T1000 (cell line): Measurements from ENCODE around the gene GREM1.

Experiments used
- DNase-seq: peaks from one replicate; lab custom pipeline; 2025; ENCODE audit warnings: mixed read lengths; lab: John Stamatoyannopoulos, UW

GREM1 gene

GRCh38 chr15:32730677-32731654 is 13.2 kb downstream of the GREM1 start:
- DNase-seq = no peak

GRCh38 chr15:32732574-32733157 is 14.9 kb downstream of the GREM1 start:
- DNase-seq = no peak

- no peak for DNase-seq
Observed at GRCh38 chr15:32733281-32733680, 15.5 kb downstream of the GREM1 start.

- no peak for DNase-seq
Observed at GRCh38 chr15:32735989-32736700, 18.3 kb downstream of the GREM1 start.

GRCh38 chr15:32736701-32737061 is 18.9 kb downstream of the GREM1 start:
- DNase-seq = no peak

- DNase-seq = no peak
Observed at GRCh38 chr15:32737304-32737703, 19.5 kb downstream of the GREM1 start.

- DNase-seq = no peak
Observed at GRCh38 chr15:32738666-32739065, 20.9 kb downstream of the GREM1 start.

- DNase-seq = no peak
Observed at GRCh38 chr15:32739522-32740063, 21.8 kb downstream of the GREM1 start.

- DNase-seq = no peak
Observed at GRCh38 chr15:32743411-32744140, 25.8 kb downstream of the GREM1 start.

- DNase-seq = no peak
Observed at GRCh38 chr15:32746116-32746857, 28.5 kb downstream of the GREM1 start.

GRCh38 chr15:32747921-32748342 is 30.1 kb downstream of the GREM1 start:
- no peak for DNase-seq

- DNase-seq = no peak
Observed at GRCh38 chr15:32750979-32751378, 33.2 kb downstream of the GREM1 start.

- DNase-seq = no peak
Observed at GRCh38 chr15:32757426-32757825, 39.6 kb downstream of the GREM1 start.

- no peak for DNase-seq
Observed at GRCh38 chr15:32763295-32763694, 45.5 kb downstream of the GREM1 start.

- no peak for DNase-seq
Observed at GRCh38 chr15:32765236-32765635, 47.4 kb downstream of the GREM1 start.

- no peak for DNase-seq
Observed at GRCh38 chr15:32766101-32766500, 48.3 kb downstream of the GREM1 start.

- no peak for DNase-seq
Observed at GRCh38 chr15:32767236-32767635, 49.4 kb downstream of the GREM1 start.

- DNase-seq = peak; percentile 51
Observed at GRCh38 chr15:32774022-32774421, 56.2 kb downstream of the GREM1 start.

GRCh38 chr15:32775103-32775502 is 57.3 kb downstream of the GREM1 start:
- no peak for DNase-seq

- DNase-seq = no peak
Observed at GRCh38 chr15:32778391-32779176, 60.8 kb downstream of the GREM1 start.
